NK-92 treated with Interleukin-12 subunit alpha and Interleukin-12 subunit beta, amount 100 ng/mL, for 24 hours (cell line): ENCODE data around the gene PER1.

Experiments
- DNase-seq: peaks from one replicate; lab custom pipeline; 2025; lab: John Stamatoyannopoulos, UW

Gene PER1

GRCh38 chr17:8166731-8167130 is 14.5 kb upstream of the PER1 start:
- DNase-seq: no peak

DNA sequence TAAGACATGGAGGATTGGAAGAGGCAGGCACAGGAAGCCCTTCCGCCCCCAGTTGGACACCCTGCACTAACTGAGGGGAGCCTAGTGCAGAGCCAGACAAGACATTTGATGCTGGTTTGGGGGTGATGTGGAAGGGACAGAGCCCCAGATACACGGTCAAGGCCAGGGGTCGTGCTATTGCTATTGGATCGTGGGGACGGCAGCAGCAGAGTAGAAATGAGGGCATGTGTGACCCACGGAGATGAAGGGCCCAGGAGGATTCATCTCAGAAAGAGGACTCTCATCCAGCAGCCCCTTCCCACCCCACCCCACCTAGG is 12.6 kb upstream of the PER1 start:
- no peak for DNase-seq

- no peak for DNase-seq
Observed at GRCh38 chr17:8163978-8164814, 12.0 kb upstream of the PER1 start.

DNA sequence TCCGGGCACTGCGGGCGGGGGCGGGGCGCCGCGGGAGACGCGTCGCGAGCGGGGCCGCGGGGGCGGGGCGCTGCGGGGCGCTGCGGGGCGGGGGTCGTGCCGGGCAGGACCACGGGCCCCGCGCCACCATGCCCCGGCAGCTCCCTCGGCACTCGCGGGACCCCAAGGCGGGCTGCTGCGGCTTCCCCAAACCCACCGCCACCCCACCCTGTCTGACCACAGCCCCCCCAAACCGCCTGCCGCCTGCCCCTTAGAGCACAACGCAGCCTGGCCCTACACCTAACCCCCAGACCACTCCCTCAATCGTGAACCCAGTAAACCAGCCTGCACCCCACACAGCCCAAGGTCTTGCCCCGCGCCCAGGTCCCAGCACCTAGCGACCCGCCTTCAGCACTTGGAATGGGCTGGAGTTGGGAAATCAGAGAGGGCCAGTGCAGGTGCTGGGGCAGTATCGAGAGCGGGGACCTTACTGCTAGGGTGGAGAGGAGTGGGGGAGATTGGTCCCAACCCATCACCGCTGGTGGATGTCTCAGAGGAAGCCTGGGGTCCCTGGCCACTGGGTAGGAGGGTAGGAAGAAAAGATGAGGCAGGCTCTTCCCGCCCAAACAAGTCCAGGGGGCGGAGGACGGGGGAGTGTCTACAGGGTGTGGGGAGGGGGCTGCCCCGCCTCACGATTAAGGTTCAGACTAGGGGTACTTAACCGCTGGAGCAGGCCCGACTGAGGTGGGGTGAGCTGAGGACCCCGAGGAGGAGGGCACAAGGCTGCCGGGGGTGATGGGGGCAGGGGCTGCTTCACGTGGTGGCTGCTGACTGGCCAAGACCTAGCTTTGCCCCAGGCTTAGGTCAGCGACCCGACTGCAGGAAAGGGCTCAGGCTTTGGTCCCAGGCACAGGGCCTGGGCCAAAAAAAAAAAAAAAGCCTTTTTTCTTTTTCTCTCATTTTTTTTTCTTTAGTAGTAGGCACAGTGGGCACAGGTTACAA is 11.1 kb upstream of the PER1 start:
- no peak for DNase-seq

GRCh38 chr17:8162233-8162996 is 10.2 kb upstream of the PER1 start, which contains the start of gene VAMP2:
VAMP2 (minus strand) TSS chr17:8162948; CDS start chr17:8162879, 69 bp downstream.
- peak; percentile 48 for DNase-seq

GRCh38 chr17:8161289-8162232 is 9.4 kb upstream of the PER1 start:
- DNase-seq: no peak

GRCh38 chr17:8160741-8161221 is 8.6 kb upstream of the PER1 start:
- DNase-seq: no peak

GRCh38 chr17:8160224-8160577 is 8.0 kb upstream of the PER1 start:
- no peak for DNase-seq

DNA sequence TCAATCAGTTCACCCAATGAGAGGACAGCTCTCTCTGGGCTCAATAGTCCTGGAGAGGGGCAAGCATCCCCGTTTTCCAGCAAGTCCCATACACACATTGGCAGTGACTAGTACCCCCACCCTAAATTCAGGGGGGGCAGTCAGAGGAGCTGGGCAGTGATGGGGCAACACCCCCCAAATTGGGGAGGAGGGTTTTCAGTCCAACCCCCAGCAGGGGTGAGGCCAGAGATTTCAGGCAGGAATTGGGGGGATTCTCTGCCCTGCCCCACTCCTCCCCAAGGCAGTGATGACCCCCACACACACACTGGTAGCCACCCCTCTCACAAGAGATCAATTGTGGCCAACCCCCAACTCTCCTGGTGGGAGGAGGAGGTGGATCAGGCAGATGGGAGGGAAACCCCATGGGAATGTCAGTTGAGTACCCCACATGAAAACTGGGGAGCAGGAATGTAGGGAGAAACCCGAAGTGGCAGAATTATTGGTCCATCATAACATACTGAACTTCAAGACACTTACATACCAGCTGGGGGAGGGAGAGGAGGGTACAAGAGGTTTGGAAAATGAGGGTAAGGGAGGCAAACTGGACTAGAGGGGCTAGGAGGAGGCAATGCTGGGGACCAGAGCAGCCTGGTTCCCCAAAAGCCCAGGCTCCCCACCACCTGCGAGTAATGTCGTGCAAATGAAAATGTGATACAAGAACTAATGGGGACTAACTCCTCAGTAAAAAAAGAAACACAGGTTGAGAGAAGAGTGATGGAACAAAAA is 7.4 kb upstream of the PER1 start:
- no peak for DNase-seq

DNA sequence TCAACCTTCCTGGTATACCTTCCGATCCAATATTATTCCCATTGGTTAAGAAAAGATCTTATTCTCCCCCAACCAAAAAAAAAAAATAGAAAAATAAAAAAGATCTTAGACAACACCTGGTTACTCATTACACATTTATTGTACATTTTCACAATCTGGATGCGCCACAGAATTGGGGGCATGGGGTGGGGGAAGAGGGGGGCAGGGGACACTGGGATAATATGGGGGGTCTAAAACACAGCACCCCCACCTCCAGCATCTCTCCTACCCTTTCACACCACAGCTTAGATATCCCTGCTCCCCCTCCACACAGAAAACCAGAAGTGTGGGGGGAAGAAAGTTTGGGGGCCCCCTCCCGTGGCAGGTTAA is 6.8 kb upstream of the PER1 start:
- no peak for DNase-seq

- peak; percentile 65 for DNase-seq
Observed at GRCh38 chr17:8158267-8159031, 6.2 kb upstream of the PER1 start.

GRCh38 chr17:8156246-8156992 is 4.2 kb upstream of the PER1 start:
- peak; percentile 95 for DNase-seq

GRCh38 chr17:8155996-8156245 is 3.7 kb upstream of the PER1 start:
- no peak for DNase-seq

DNA sequence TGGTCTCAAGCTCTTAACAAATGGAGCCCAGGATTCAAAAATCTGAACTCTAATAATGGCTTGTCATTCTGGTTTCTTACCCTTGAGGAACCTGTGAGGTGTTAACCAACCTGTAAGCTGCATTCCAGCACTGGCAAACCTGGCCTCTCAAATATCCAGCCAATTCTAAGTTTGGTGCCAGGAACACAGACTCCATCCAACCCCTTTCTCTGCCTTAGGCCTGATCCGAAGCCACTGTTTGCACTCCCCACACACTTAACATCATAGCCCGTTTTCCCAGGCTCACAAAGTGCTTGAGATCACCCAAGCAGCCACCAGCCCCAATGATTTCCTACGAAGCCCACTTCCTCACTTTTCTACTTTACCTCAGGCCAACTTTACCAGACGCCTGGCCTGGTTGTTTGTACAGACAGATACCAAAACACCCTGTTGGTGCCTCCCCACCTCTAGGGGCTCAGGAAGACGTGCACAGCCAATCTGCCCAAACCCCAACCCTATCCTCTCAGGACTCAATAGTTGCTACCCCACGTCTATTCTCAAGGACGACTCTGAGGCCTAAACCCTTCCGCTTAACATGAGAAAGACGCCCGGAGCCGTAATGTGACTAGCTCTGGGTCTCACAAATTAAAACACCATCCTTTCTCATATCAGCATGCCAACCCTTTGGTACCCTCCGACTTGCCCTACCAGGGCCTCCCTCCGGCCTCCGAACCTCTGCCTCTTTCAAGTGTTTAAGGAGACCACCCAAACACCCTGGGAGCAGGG is 3.2 kb upstream of the PER1 start:
- no peak for DNase-seq

GRCh38 chr17:8154608-8155155 is 2.5 kb upstream of the PER1 start:
- no peak for DNase-seq

- DNase-seq: no peak
Observed at GRCh38 chr17:8153957-8154607, 1.9 kb upstream of the PER1 start.

DNA sequence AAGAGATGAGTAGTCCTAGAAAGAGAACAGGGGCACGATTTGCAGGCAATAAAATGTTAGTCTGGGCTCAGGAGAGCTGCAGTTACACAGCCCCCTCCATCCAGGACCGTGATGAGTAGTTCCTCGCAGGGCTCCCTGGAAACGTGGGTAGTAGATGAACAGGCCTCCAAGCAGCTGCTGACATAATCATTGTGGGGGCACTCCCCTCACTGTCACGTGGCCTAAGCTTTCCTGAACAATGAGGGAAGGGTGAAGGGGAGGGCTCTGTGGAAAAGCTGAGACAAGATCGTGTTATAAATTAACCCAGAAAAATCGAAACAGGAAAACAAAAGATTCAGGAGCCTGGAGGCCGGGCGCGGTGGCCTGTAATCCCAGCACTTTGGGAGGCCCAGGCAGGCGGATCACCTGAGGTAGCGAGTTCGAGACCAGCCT is 1.3 kb upstream of the PER1 start:
- no peak for DNase-seq
